HL-60 (cell line): Measurements from ENCODE around the gene CCL20.

Source experiments
- DNase-seq, 2 experiments: peaks; one replicate each; pipeline ENCODE4 v3.0.0-alpha.2; 2010 to 2020; ENCODE audit warnings: low read depth in 1 of 2, low spot score in 1 of 2
- H3K27ac ChIP-seq: fragments of 250-450 bp; sonication (Bioruptor Pico); replicated peaks from 2 replicates; pipeline ENCODE4 v1.5.1; 2020; ENCODE audit warnings: mild to moderate bottlenecking, moderate library complexity
- H3K27me3 ChIP-seq: fragments of 250-450 bp; sonication (Bioruptor Pico); 2 replicates; pipeline ENCODE4 v1.5.1; 2021; ENCODE audit warnings: mild to moderate bottlenecking, moderate library complexity; ENCODE audit not compliant: insufficient read depth, poor library complexity, severe bottlenecking
- H3K4me3 ChIP-seq: replicated peaks from 2 replicates; pipeline ENCODE4 v1.5.1; 2011; ENCODE audit warnings: mild to moderate bottlenecking, control low read depth, low read length; ENCODE audit not compliant: insufficient read depth
- CTCF ChIP-seq: IDR thresholded peaks from one replicate; pipeline ENCODE4 v1.5.1; 2011; ENCODE audit warnings: low read length, control low read depth, inconsistent platforms; ENCODE audit not compliant: insufficient read depth
- GABPA ChIP-seq: IDR thresholded peaks from 2 replicates; pipeline ENCODE4 v1.6.1; 2012; ENCODE audit warnings: low read depth
- POLR2AphosphoS5 ChIP-seq: IDR thresholded peaks from 2 replicates; pipeline ENCODE4 v1.6.1; 2012; ENCODE audit warnings: low read depth
- REST ChIP-seq: IDR thresholded peaks from 2 replicates; pipeline ENCODE4 v1.6.1; 2012; ENCODE audit warnings: low read depth; ENCODE audit not compliant: insufficient replicate concordance
- SPI1 ChIP-seq: IDR thresholded peaks from 2 replicates; pipeline ENCODE4 v1.6.1; 2012; ENCODE audit warnings: low read depth, mild to moderate bottlenecking, borderline replicate concordance

The CCL20 gene

GRCh38 chr2:227828477-227828912, 14.9 kb downstream of the CCL20 start:
- Histone ChIP-seq H3K27ac (no peak overlapping the region), H3K27me3 (no peaks in the 10 kb centered on the region), H3K4me3 (no peak overlapping the region)
- TF ChIP-seq CTCF, result no peak
- no peak for TF ChIP-seq POLR2AphosphoS5
- TF ChIP-seq REST, result no peak
- no peak for TF ChIP-seq GABPA
- TF ChIP-seq SPI1, result no peak
- no peak for DNase-seq

GRCh38 chr2:227829337-227829736, 15.7 kb downstream of the CCL20 start:
- no peak for DNase-seq
- Histone ChIP-seq H3K27ac (no peak overlapping the region), H3K27me3 (no peaks in the 10 kb centered on the region), H3K4me3 (no peak overlapping the region)
- TF ChIP-seq GABPA (no peak), SPI1 (no peak), POLR2AphosphoS5 (no peak), REST (no peak), CTCF (no peak)

- no peak overlapping the region for H3K4me3 ChIP-seq
- no peaks in the 10 kb centered on the region for H3K27me3 ChIP-seq
- no peak for DNase-seq
- no peak overlapping the region for H3K27ac ChIP-seq
- TF ChIP-seq GABPA (no peak), POLR2AphosphoS5 (no peak), CTCF (no peak), SPI1 (no peak), REST (no peak)
Observed at GRCh38 chr2:227834423-227834822, 20.8 kb downstream of the CCL20 start.
